Stimulated activated CD8-positive, alpha-beta memory T cell treated with anti-CD3 and anti-CD28 coated beads, Interleukin-2, amount 100 ng/mL, for 1 hour (primary cell): ENCODE measurements around the gene DNM1L.

Source experiments
- DNase-seq, 2 donors: peaks; one replicate each; pipeline ENCODE4 v3.0.0-alpha.2; 2020; ENCODE audit warnings: low read depth in 2 of 2

DNM1L gene

DNA sequence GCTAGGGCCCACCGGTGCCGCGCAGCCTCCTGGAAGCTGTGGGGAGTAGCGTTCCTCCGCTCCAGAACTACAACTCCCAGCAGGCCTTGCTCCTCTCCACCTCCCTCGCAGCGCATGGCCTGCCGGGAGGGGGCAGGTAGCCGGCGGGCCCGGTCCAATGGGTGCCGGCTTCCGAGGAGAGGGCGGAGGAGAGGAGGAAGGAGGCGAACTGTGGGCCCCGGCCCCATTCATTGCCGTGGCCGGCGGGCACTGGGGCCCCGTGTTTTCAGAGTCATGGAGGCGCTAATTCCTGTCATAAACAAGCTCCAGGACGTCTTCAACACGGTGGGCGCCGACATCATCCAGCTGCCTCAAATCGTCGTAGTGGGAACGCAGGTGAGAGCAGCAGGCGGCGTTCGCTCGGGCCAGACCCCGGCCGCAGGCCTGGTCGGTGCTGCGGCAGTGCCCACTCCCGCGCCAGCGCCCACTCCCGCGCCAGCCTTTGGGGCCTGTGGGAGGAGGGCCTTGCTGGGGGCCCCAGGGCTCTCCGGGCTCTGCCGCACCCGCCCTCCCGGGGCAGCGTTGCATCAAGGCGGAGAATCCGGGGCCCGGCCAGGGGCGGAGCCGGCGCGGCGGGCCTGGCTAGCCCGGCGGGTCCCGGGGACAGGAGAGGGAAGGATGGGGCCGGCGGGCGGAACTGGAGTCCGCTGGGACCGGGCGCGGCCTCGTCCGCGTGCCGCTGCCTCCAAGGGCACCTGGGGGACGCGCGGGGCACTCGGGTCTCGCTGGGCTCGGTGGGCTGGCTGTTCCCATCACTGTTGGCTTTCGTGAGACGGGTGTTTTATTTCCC is at the start of gene DNM1L:
DNM1L (plus strand) TSS at position 211 of the 829 bp plus-strand sequence; CDS start at position 274, 63 bp downstream.
- DNase-seq: peak; percentile 72 to 80

DNA sequence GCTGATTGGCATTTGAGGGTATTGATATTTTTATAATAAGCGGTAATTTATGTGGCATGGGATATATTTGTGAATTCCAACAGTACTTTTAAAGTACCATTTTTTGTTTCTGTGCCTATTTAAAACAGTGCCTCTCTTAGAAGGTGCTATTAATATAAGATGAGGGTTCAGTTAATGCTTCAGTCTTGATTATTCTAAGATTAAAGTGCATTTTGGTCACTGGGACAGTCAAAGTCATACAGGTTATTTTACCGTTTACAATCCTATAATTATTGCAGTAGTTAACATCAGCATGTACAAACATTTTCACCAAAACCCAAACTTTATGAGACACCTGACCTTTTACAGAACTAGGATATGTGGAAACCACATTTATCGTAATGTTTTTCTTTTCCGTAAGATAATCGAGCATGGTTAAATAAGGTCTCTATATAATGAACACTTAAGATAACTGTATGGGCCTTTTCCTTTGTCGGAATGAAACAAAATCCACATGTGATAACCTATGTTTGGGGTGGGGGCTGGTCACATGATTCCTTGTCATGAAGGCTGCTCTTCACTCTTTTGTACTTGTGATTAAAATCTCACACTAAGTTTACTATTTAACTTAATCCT is 37.7 kb upstream of the DNM1L start:
- DNase-seq: no peak

DNA sequence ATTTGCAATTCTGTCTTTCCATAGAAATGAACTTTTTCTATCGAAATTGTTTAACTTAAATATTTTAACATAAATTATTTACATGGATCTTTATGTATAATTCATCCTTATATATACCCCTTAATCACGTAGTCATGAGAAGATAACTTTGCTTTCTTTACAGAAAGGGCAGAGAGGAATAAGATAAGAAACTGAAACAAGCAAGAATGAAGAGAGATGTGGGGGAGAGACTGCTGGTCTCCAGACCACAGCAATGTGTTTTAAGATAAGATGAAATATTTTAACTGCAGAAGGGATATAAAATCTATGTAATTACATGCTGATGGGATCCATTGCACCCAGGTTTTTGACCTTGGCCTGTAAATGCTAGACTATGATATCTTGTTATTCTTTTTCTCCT is 34.7 kb upstream of the DNM1L start:
- DNase-seq: no peak

DNA sequence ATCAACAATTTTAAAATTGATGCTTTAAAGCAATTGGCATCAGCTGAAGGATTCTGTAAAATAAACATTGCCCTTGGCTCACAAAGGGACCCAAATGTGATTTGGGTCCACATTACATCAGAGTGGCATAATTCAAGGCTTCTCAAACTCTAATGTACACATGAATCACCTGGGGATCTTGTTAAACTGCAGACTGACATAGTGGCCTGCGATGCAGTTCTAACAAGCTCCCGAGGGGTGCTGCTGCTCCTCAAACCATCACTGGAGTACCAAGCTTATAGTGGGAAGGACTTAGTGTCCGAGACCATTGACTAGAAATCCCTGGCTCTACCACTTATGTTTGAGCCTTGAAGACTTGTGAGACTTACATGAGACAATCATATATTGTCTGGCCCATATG is 31.8 kb upstream of the DNM1L start:
- DNase-seq: no peak

DNA sequence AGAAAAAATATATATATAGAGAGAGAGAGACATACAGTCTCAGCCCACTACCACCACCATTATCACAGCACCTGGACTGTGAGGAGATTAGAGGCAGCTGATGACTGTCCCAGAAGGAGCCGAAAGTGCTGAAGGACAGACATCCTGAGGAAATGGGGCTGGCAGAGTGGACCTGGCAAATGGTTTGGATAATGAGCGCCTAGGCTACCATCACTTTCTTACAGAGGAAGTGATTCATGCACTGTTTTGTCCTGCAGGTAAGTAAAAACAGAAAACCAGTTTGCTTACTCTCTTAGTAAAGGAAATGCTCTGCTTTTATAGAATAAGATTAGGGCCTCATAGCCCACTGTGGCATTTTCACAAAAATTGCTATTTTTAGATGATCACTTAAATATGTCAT is 28.6 kb upstream of the DNM1L start:
- no peak for DNase-seq

DNA sequence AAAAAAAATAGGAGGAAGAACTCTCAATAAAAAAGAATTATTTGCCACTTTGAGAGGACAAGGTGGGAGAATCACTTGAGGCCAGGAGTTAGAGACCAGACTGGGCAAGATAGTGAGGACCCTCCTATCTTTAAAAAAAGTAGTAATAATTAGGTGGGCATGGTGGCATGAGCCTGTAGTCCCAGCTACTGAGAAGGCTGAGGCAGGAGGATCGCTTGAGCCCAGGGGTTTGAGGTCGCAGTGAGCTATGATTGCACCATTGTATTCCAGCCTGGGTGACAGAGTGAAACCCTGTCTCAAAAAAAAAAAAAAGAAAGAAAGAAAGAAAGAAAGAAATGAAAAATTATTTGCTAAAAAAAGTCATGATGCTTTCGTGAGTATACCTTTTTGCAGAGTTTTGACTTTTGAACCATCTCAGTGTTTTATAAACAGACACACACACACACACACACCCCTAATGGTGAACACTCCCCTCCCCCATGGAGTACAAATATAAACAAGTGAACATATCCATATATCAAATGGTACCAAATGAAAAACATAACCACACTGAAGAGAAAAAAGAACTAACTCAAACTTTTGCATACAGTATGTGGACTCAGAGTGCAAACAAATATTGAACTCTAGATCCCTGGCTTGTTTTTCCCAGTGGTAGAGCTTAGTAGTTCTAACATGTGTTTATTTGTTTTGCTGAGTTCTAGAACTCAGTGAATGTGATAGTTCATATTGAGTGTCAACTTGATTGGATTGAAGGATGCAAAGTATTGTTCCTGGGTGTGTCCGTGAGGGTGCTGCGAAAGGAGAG is 27.7 kb upstream of the DNM1L start:
- DNase-seq: no peak

DNA sequence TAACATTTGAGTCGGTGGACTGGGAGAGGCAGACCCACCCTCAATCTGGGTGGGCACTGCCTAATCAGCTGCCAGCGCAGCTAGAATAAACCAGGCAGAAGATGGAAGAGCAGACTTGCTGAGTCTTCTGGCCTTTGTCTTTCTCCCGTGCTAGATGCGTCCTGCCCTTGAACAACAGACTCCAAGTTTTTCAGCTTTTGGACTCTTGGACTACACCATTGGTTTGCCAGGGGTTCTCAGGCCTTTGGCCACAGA is 27.2 kb upstream of the DNM1L start:
- DNase-seq: no peak

DNA sequence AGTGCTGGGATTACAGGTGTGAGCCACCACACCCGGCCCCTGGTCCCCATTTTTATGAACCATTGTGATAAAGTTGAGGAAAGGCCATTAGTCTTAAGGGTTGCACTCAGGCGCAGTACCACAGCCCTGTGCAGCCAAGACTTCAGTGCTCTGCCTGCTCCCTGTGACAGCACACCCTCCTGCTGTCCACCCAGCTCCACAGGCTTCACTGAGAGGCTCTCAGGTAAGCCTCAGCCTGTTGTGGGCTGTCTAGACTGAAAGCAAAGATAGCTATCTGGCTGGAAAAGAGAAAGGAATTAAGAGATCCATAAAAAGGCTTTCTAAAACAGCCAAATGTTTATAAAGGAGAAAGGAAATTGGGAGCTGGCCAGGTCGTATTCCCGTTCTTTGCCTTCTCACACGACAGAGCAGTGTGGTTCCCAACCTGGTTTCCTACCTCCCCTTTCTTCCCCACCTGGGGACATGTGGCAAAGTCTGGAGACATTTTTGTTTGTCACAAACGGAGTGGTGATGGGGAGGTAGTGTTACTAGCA is 19.1 kb upstream of the DNM1L start:
- no peak for DNase-seq

DNA sequence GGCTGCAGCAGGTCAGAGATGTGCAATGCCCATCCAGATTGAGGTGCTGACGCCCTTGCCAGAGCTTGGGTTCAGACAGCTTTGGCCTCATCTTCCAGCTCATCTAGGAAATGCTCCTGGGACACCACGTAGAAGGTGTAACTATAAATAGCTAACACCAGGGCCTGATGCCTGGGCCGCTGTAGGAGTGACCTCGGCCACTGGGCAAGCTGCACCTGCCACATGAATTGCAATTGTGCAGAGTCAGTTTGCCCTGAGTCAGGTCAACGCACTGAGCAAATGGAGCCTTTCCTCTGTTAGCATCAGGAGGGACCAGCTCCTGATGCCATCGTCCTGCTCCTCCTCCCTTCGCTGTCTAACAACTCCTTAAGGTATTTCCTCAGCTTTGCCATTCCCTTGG is 17.4 kb upstream of the DNM1L start:
- no peak for DNase-seq

DNA sequence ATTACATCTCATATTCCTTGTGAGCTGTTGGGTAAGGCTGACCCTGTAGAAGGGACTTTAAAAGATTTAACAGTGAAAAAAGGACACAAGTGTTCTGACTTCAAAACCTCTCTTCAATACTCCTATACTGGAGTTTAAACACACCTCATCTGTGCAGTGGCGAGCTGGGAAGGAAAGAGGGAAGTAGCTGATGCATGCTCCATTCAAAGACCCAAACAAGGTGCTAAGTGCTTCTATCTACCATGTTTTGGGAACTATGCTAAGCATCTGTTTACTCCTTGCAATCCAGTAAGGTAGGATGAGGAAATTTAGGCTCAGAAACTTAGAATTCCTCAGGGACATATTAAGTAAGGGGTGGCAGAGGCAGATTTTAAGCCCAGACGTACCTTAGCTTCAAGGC is 16.4 kb upstream of the DNM1L start:
- DNase-seq: no peak

DNA sequence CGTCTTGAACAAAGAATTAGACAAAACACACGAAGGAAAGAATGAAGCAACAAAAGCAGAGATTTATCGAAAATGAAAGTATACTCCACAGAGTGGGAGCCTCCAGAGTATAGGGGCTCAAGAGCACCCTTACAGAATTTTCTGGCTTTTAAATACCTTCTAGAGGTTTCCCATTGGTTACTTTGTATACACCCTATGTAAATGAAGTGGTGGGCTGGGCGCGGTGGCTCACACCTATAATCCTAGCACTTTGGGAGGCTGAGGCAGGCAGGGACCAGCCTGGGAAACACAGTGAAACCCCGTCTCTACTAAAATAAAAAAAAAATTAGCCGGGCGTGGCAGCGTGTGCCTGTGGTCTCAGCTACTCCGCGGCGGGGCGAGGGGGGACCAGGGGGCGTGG is 13.1 kb upstream of the DNM1L start:
- no peak for DNase-seq

DNA sequence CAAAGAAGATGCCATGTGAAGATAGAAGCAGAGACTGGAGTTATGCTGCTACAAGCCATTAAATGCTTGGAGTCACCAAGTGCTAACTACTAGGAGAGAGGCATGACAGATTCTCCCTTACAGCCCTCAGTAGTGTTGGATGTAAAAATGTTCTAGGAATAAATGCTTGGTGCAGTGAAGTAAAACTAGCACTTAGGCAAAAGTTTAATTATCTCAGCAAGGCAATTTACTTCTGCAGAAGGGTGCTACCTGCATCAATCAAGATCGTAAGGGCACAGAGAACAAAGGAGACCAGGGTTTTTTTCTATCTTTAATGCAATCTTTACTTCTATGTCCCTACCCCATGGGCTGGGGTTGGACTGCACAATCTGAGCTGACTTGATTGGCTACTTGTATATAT is 9.5 kb upstream of the DNM1L start:
- no peak for DNase-seq

DNA sequence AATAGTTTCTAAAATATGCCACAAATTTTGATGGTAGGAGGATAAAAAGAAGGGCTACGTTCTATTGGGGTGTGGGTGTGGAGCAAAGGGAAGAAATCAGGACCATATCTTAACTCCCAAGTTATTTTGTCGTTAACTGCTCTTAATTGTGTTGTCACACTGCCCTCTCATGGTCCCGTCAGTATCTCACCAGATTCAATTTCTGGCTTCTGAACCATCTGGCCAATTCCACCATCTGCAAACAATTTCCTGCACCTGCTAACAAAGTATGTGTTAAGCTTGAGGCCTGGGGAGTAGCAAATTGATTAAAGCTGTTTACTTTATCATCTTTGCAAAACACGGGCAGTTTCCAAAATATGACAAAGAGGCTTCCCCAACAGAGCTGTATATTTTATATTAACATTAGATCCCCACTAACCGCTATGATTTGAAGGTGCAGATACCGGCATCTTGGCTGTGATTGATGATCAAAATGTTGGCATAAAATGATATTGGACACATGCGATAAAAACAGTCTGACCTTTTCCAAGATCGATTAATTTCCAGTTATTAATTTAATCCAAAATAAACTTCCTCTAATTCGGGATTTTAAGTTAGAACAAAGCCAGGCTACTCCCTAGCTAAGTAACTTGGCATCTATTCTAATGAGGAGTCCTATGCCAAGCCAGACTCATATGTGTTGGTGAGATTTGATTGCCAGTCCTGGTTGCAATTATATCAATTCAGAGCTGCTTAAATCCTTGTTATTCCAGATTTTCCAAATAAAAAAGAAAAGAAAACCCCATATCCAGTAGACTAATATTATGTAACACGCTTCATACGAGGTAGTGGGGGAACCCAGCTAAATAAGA is 6.9 kb upstream of the DNM1L start:
- no peak for DNase-seq

DNA sequence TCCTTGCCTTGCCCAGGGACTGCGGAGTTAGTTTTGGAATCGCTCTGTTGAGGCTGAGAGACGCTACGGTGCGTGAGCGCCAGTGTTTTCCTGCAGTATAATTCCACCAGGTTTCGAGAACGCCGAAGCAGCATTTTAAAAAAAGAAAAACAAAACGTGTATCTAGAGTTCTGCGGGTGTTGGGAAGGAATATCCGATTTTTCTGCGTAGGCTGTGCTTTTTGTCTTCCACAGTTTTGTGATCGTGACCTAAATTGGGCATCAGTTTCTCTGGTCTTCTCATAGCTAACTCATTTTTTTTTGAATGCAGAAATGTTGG is 778 bp downstream of the DNM1L start:
- DNase-seq: no peak

DNA sequence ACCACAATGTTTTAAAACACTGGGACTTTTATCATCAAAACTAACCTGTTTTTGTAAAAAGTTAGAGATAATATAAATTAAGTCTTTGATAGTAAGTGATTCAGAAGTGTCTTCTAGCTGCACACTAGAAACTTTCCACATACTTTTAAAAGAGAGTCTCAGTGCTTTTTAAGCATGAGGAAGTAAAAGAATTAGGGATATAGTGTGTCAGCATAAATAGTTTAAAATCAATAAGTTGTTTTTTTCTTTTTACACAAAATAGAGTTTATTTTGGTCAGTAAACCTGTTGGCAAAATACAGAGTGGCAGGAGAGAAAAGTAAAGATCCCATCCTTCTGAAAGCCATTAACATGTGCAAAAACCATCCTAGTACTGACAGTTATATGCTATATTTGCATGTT is 1.7 kb downstream of the DNM1L start:
- no peak for DNase-seq

DNA sequence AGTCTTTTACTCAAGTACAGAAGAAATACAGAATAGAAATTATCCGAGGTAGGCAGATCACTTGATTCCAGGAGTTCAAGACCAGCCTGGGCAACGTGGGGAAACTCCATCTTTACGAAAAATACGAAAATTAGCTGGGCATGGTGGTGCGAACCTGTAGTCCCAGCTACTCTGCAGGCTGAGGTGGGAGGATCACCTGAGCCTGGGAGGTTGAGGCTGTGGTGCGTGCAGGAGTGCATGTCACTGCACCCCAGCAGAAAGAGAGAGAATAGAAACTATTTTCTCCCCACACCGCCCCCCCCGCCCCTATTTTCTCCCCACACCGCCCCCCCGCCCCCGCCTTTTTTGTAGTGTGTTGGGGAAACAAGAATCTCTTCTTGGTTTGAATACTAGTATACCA is 2.2 kb downstream of the DNM1L start:
- no peak for DNase-seq

DNA sequence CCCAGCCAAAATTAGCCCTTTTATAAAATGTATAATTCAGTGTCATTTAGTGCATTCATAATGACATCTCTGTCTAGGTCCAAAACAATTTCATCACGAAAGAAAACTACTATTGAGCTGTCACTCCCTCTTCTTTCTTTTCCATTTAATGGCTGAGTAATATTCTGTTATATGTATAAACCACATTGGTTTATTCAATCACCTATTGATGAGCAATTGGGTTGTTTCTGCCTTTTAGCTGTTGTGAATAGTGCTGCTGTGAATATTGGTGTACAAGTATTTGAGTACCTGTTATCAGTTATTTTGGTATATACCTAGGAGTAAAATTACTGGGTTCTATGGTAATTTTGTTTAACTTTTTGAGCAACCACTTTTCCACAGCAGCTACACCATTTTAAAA is 7.2 kb downstream of the DNM1L start:
- DNase-seq: no peak

DNA sequence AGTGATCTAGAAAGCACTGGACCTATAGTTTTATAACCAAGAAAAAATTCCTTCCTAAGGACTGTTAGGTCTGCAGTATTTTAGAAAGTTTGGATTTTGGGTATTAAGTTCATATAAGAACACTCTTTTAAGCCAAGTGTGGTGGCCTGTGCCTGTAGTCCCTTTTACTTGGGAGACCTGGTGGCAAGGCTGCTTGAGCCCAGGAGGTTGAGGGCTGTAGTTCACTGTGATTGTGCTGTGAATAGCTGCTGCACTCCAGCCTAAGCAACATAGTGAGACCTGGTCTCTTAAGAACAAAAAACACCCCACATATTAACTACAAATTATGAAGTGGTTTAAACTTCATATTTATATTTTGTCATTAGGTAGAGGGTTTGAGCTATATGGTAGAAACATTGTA is 9.7 kb downstream of the DNM1L start:
- DNase-seq: no peak

DNA sequence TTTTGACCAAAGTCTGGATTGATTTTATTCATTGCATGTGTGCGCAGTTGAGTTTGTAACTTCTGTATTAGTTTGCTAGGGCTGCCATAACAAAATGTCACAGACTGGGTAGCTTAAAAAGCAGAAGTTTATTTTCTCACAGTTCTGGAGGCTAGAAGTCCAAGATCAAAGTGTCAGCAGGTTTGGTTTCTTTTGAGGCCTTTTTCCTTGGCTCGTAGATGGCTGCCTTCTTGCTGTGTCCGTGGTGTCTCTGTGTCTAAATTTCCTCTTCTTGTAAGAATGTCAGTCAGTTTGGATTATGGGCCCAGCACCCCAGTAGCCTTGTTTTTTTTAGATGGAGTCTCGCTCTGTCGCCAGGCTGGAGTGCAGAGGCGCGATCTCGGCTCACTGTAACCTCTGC is 11.8 kb downstream of the DNM1L start:
- DNase-seq: no peak

DNA sequence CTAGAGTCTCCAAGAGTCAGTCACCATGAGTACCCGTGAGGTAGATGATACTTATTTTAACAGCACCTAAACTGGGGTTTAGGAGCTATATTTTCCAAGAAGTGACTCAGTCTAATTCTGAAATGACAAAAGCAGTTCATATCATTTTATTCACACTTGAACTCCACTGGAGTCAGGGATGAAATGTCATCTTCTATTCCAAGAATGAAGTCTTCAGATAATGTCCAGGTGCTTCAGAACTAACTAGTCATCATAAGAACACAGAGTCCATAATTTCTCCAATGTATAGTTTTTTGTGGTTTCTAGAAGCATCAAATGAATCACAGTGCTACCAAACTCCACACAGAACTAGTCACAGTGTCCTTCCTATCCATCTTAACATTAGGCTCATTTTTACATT is 13.3 kb downstream of the DNM1L start:
- no peak for DNase-seq

DNA sequence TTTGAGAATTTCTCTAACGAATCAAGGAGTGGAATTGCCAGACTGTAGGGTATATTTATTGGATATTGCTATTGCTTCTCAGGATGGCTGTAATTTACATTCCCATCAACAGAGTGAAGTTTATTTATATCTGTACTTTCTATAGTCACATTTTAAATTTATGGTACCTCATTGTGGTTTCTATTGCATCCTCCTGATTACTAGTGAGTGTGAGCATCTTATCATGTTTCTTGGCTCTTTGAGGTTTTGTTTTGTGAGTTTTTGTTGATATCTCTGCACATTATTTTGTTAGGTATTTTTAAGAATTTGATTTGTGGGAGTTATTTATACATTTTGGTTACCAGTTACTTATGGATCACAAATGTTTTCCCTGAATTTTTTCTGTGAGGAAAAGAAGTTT is 13.9 kb downstream of the DNM1L start:
- no peak for DNase-seq

DNA sequence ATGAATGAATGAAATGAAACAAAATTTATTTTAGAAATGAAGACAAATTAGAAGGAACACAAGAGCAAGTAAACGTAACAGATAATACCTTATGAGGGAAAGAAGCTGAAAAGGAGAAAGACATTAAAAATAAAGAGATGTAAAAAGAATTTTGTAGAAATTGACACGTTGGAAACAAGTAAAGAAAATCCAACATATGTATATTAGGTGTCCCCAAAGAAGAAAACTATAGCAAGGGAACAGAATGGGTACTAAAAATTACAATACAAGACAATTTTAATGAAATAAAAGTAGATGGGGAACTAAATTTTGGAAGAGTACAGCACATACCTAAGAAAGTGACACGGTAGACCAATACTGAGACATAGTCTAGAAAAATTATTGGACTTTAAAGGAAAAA is 16.7 kb downstream of the DNM1L start:
- no peak for DNase-seq
